H1 (cell line): ENCODE measurements around the gene MAGI3. TPM values are rescaled to one million over a fixed set of nuclear protein-coding genes. Genes with fewer than 3 reads are reported as not detected.

Experiments used
- CTCF ChIA-PET: fragments of 300-600 bp; sonication (Branson Sonifier 250); formaldehyde crosslinking; loops from one replicate; lab custom pipeline; 2021; ENCODE audit not compliant: partially characterized antibody; lab: Charles Lee
- POLR2A ChIA-PET: fragments of 300-600 bp; sonication (Branson Sonifier 250); formaldehyde crosslinking; loops from one replicate; lab custom pipeline; 2021; ENCODE audit warnings: inconsistent platforms; ENCODE audit not compliant: partially characterized antibody; lab: Charles Lee
- DNase-seq, 2 experiments: peaks; one replicate each; pipeline versions ENCODE4 v3.0.0 to v3.0.0-alpha.2; 2010 to 2022; ENCODE audit warnings: low spot score in 2 of 2, low read depth in 1 of 2, mixed read lengths in 1 of 2
- FAIRE-seq: peaks from 2 replicates; lab custom pipeline; 2011; peaks lifted over from hg19 to GRCh38; lab: Jason Lieb, UNC
- H2AFZ ChIP-seq: 2 replicates; pipeline ENCODE4 v1.8.1; 2012; ENCODE audit warnings: low read length, inconsistent platforms
- H2AK5ac ChIP-seq: 2 replicates; pipeline ENCODE4 v1.6.1; 2013; ENCODE audit warnings: low read depth, low read length
- H2BK120ac ChIP-seq: replicated peaks from 2 replicates; pipeline ENCODE3; 2013; ENCODE audit warnings: low read depth, low read length, inconsistent platforms
- H2BK12ac ChIP-seq: 2 replicates; pipeline ENCODE4 v1.6.1; 2013; ENCODE audit warnings: low read depth, low read length
- H2BK15ac ChIP-seq: 2 replicates; pipeline ENCODE4 v1.6.1; 2013; ENCODE audit warnings: low read length
- H2BK20ac ChIP-seq: 2 replicates; pipeline ENCODE4 v1.6.1; 2013; ENCODE audit warnings: low read length
- H2BK5ac ChIP-seq: 2 replicates; pipeline ENCODE4 v1.6.1; 2013; ENCODE audit warnings: low read depth, low read length
- H3K14ac ChIP-seq: 2 replicates; pipeline ENCODE4 v1.6.1; 2013; ENCODE audit warnings: inconsistent platforms; ENCODE audit not compliant: insufficient read length
- H3K18ac ChIP-seq: 2 replicates; pipeline ENCODE4 v1.6.1; 2013; ENCODE audit warnings: low read length; ENCODE audit errors: extremely low read depth
- H3K23ac ChIP-seq: 2 replicates; pipeline ENCODE4 v1.6.1; 2013; ENCODE audit warnings: inconsistent platforms; ENCODE audit not compliant: insufficient read length
- H3K23me2 ChIP-seq: 2 replicates; pipeline ENCODE4 v1.6.1; 2013; ENCODE audit warnings: low read depth, low read length
- H3K27ac ChIP-seq: 2 replicates; pipeline ENCODE4 v1.6.1; 2011; ENCODE audit warnings: low read depth, low read length, inconsistent platforms
- H3K27me3 ChIP-seq, 4 experiments: replicated peaks in 1 of 4; 1 replicate in 1 of 4; 2 replicates in 3 of 4; pipeline versions ENCODE4 v1.6.1 to v1.8.1; 2011 to 2013; ENCODE audit warnings: low read length in 3 of 4, mild to moderate bottlenecking in 3 of 4, inconsistent platforms in 2 of 4, mixed read lengths in 2 of 4, moderate library complexity in 1 of 4; ENCODE audit not compliant: control insufficient read depth in 3 of 4, insufficient read depth in 3 of 4; ENCODE audit errors: extremely low read depth in 1 of 4
- H3K36me3 ChIP-seq, 4 experiments: 2 replicates each; pipeline versions ENCODE4 v1.6.1 to v1.8.1; 2011 to 2013; ENCODE audit warnings: mild to moderate bottlenecking in 4 of 4, low read length in 3 of 4, moderate library complexity in 2 of 4, control low read depth in 1 of 4, inconsistent platforms in 1 of 4; ENCODE audit not compliant: insufficient read depth in 4 of 4, control insufficient read depth in 2 of 4
- H3K4ac ChIP-seq: replicated peaks from 2 replicates; pipeline ENCODE3; 2013; ENCODE audit warnings: low read length, low read depth, mixed read lengths, inconsistent platforms; ENCODE audit not compliant: insufficient read length
- H3K4me1 ChIP-seq, 4 experiments: replicated peaks in 1 of 4; 1 replicate in 1 of 4; 2 replicates in 3 of 4; pipeline versions ENCODE4 v1.6.1 to v1.8.1; 2011 to 2013; ENCODE audit warnings: low read length in 3 of 4, inconsistent platforms in 2 of 4, mixed read lengths in 1 of 4; ENCODE audit not compliant: insufficient read depth in 4 of 4, control insufficient read depth in 3 of 4
- H3K4me2 ChIP-seq, 2 experiments: 2 replicates each; pipeline versions ENCODE4 v1.6.1 to v1.8.1; 2011 to 2013; ENCODE audit warnings: low read depth in 2 of 2, low read length in 2 of 2, control low read depth in 1 of 2, inconsistent platforms in 1 of 2, mild to moderate bottlenecking in 1 of 2; ENCODE audit not compliant: insufficient read depth in 1 of 2
- H3K4me3 ChIP-seq, 4 experiments: fragments of 200-600, 300-600 bp in 1 of 4; sonication (generic), shearing (Covaris generic), sonication (Bioruptor Twin) in 1 of 4; 2 replicates each; pipeline versions ENCODE4 v1.5.1 to v1.8.1; 2011 to 2016; ENCODE audit warnings: low read length in 4 of 4, low read depth in 3 of 4, control low read depth in 2 of 4, inconsistent platforms in 2 of 4, mild to moderate bottlenecking in 2 of 4, mixed read lengths in 1 of 4, moderate library complexity in 1 of 4; ENCODE audit not compliant: insufficient read depth in 2 of 4; ENCODE audit errors: extremely low read depth in 1 of 4
- H3K56ac ChIP-seq: replicated peaks from 2 replicates; pipeline ENCODE3; 2013; ENCODE audit warnings: low read depth, mild to moderate bottlenecking, mixed read lengths, low read length, inconsistent platforms; ENCODE audit not compliant: insufficient read length
- H3K79me1 ChIP-seq: 2 replicates; pipeline ENCODE4 v1.6.1; 2013; ENCODE audit warnings: low read depth, low read length, control low read depth
- H3K79me2 ChIP-seq, 2 experiments: 2 replicates each; pipeline versions ENCODE4 v1.6.1 to v1.8.1; 2012 to 2013; ENCODE audit warnings: low read length in 2 of 2, mild to moderate bottlenecking in 2 of 2, inconsistent platforms in 1 of 2; ENCODE audit not compliant: insufficient read depth in 2 of 2, control insufficient read depth in 1 of 2
- H3K9ac ChIP-seq, 4 experiments: replicated peaks in 1 of 4; 1 replicate in 1 of 4; 2 replicates in 3 of 4; pipeline versions ENCODE4 v1.6.1 to v1.8.1; 2011 to 2013; ENCODE audit warnings: low read depth in 3 of 4, low read length in 3 of 4, control low read depth in 2 of 4, mild to moderate bottlenecking in 2 of 4, moderate library complexity in 2 of 4, inconsistent platforms in 1 of 4; ENCODE audit errors: extremely low read depth in 1 of 4
- H3K9me3 ChIP-seq, 2 experiments: 2 replicates each; pipeline versions ENCODE4 v1.6.1 to v1.8.1; 2012 to 2013; ENCODE audit warnings: mild to moderate bottlenecking in 2 of 2, moderate library complexity in 2 of 2, control low read depth in 1 of 2, inconsistent platforms in 1 of 2, low read depth in 1 of 2, low read length in 1 of 2, mixed read lengths in 1 of 2; ENCODE audit not compliant: insufficient read depth in 2 of 2
- H4K20me1 ChIP-seq, 2 experiments: replicated peaks in 1 of 2; 2 replicates each; pipeline versions ENCODE3 to v1.8.1; 2011 to 2013; ENCODE audit warnings: inconsistent platforms in 2 of 2, low read length in 2 of 2, mild to moderate bottlenecking in 1 of 2; ENCODE audit not compliant: insufficient read depth in 2 of 2, control insufficient read depth in 1 of 2
- H4K5ac ChIP-seq: 2 replicates; pipeline ENCODE4 v1.6.1; 2013; ENCODE audit warnings: low read length, low read depth, mixed read lengths, inconsistent platforms; ENCODE audit not compliant: insufficient read length
- H4K8ac ChIP-seq: 2 replicates; pipeline ENCODE4 v1.8.0; 2013; ENCODE audit warnings: mild to moderate bottlenecking, moderate library complexity, low read length, inconsistent platforms; ENCODE audit not compliant: insufficient read depth; ENCODE audit errors: extremely low read depth
- H4K91ac ChIP-seq: replicated peaks from 2 replicates; pipeline ENCODE3; 2013; ENCODE audit warnings: low read length, mixed read lengths, inconsistent platforms; ENCODE audit not compliant: insufficient read length
- BRCA1 ChIP-seq: IDR thresholded peaks from 2 replicates; pipeline ENCODE4 v1.6.1; 2012; ENCODE audit warnings: low read depth, low read length, improper control_type of control experiment
- CBX5 ChIP-seq: fragments of 300-800, 300-1000 bp; sonication (generic); IDR thresholded peaks from 2 replicates; pipeline ENCODE4 v1.7.1; 2016; ENCODE audit warnings: antibody characterized with exemption, low read length, low read depth
- CEBPB ChIP-seq: IDR thresholded peaks from 2 replicates; pipeline ENCODE4 v1.6.1; 2012; ENCODE audit warnings: low read depth, low read length
- EGR1 ChIP-seq: IDR thresholded peaks from 2 replicates; pipeline ENCODE4 v1.6.1; 2011; ENCODE audit warnings: low read depth, low read length, borderline replicate concordance
- FOSL1 ChIP-seq: IDR thresholded peaks from 2 replicates; pipeline ENCODE4 v1.6.1; 2011; ENCODE audit warnings: mild to moderate bottlenecking, low read depth, low read length, moderate library complexity; ENCODE audit not compliant: insufficient read depth
- JUN ChIP-seq: IDR thresholded peaks from 2 replicates; pipeline ENCODE4 v1.6.1; 2011; ENCODE audit warnings: low read depth, mild to moderate bottlenecking, improper control_type of control experiment, low read length
- JUND ChIP-seq: IDR thresholded peaks from 2 replicates; pipeline ENCODE4 v1.6.1; 2011; ENCODE audit warnings: mild to moderate bottlenecking, improper control_type of control experiment, low read length
- KDM4A ChIP-seq: IDR thresholded peaks from one replicate; pipeline ENCODE4 v1.7.1; 2012; ENCODE audit warnings: low read depth, mild to moderate bottlenecking, moderate library complexity, low read length, inconsistent platforms; ENCODE audit not compliant: severe bottlenecking
- KDM5A ChIP-seq: fragments of 200-600 bp; IDR thresholded peaks from 2 replicates; pipeline ENCODE4 v1.7.1; 2012; ENCODE audit warnings: mild to moderate bottlenecking, low read length, inconsistent platforms, mixed read lengths
- RBBP5 ChIP-seq: IDR thresholded peaks from 2 replicates; pipeline ENCODE4 v1.7.1; 2012; ENCODE audit warnings: low read depth, mild to moderate bottlenecking, inconsistent platforms, low read length, moderate library complexity, borderline replicate concordance
- SIRT6 ChIP-seq: IDR thresholded peaks from one replicate; pipeline ENCODE4 v1.7.1; 2012; ENCODE audit warnings: low read length, inconsistent platforms
- SIX5 ChIP-seq: IDR thresholded peaks from 2 replicates; pipeline ENCODE4 v1.6.1; 2011; ENCODE audit warnings: mild to moderate bottlenecking, low read depth, low read length
- TAF7 ChIP-seq: optimal IDR thresholded peaks from 2 replicates; pipeline ENCODE3; 2011; ENCODE audit warnings: low read depth, mild to moderate bottlenecking, inconsistent platforms, low read length, moderate library complexity, borderline replicate concordance
- YY1 ChIP-seq: IDR thresholded peaks from 2 replicates; pipeline ENCODE4 v1.6.1; 2011; ENCODE audit warnings: low read depth, mild to moderate bottlenecking, low read length
- ZNF274 ChIP-seq: IDR thresholded peaks from 2 replicates; pipeline ENCODE4 v1.7.0; 2012; ENCODE audit warnings: low read length, borderline replicate concordance; ENCODE audit errors: extremely low read depth
- WGBS, 2 experiments: shearing (Covaris generic) in 1 of 2; methylation state at CpG; one replicate each; pipeline versions ENCODE4 v1.1.6 to v1.1.7; 2013 to 2015; ENCODE audit warnings: low lambda C conversion rate in 2 of 2, mixed read lengths in 2 of 2, inconsistent platforms in 1 of 2, low coverage in 1 of 2, missing lambda C conversion rate in 1 of 2; ENCODE audit not compliant: insufficient replicate concordance in 2 of 2, insufficient coverage in 1 of 2, insufficient read length in 1 of 2; ENCODE audit errors: extremely low coverage in 1 of 2, missing lambda C conversion rate in 1 of 2; 5-methylcytosine and 5-hydroxymethylcytosine counted together
- polyA plus RNA-seq, 7 experiments: library from polyadenylated mRNA; depleted of rRNA in 3 of 7; stranded (reverse) in 5 of 7; unstranded in 2 of 7; fragments of >200 nt in 5 of 7; fragments of 200-250 nt in 2 of 7; gene quantifications; 1 replicate in 5 of 7; 2 replicates in 1 of 7; 4 replicates in 1 of 7; pipeline versions ENCODE4 v1.2.1 to v1.2.3, GENCODE V29; 2011 to 2013; ENCODE audit warnings: missing spikeins in 2 of 7, mixed read lengths in 2 of 7
- total RNA-seq: library from RNA; stranded (reverse); fragmentation: NEBNext Ultra II Directional; extraction: Animal tissue kit (Norgen Biotek cat#: 25700); gene quantifications from 2 replicates; pipeline ENCODE4 v1.2.1, GENCODE V29; 2021

The MAGI3 gene
- total and polyA plus RNA-seq, 2 of the 8 experiments (the other 6 are each of a cell fraction or from before 2014, with no cell fraction given) = 2.3 to 7.8 TPM

DNA sequence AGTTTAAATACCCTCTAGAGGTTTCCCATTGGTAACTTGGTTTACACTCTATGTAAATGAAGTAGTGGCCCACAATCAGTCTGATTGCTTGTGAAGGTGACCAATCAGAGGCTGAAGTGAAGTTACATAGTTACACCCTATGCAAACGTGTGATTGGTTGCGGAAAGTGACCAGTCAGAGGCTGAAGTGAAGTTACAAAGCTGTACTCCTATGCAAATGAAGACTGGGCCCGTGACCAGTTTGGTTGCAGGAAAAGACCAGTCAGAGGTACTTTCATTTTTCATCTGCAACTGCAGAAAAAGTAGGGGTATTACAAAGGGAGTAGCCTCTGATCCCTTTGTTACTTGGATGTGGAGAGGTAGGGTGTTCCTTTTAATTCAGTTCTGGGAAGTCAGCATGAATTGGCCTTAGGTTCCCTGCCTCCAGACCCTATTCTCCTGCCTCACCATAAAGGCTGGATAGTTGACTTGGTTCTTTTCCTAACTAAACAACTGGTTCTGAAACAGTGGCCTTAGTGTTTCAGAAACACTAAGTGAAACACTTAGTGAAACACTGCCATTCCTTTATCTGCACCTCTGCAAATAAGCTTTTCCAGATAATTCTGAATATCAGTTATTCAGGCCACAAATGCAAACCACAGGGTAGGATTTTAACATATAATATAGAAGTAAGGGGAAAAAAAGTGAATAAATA is 39.3 kb downstream of the MAGI3 start:
- no peak overlapping the region for H4K91ac ChIP-seq
- no peak overlapping the region for H4K5ac ChIP-seq
- H4K8ac ChIP-seq = no peak overlapping the region
- no peak overlapping the region for H2AK5ac ChIP-seq
- no peak overlapping the region for H3K27ac ChIP-seq
- FAIRE-seq = no peak
- no peaks in the 10 kb centered on the region for H4K20me1 ChIP-seq
- ChIA-PET POLR2A (no interaction called here), CTCF (interaction anchor here (1.7 kb wide), 1 partner anchor 210 kb away, joined by 5 read pairs; no protein-coding TSS in a partner anchor)
- H2BK120ac ChIP-seq = no peak overlapping the region
- H2AFZ ChIP-seq = no peak overlapping the region
- H3K4me1 ChIP-seq = no peaks in the 10 kb centered on the region
- H3K27me3 ChIP-seq = no peaks in the 10 kb centered on the region
- no peak overlapping the region for H3K18ac ChIP-seq
- no peaks in the 10 kb centered on the region for H3K79me2 ChIP-seq
- H2BK20ac ChIP-seq = no peak overlapping the region
- H3K23me2 ChIP-seq = no peaks in the 10 kb centered on the region
- H3K4ac ChIP-seq = no peak overlapping the region
- DNase-seq = no peak
- no peak overlapping the region for H3K4me3 ChIP-seq
- no peak overlapping the region for H3K14ac ChIP-seq
- H3K23ac ChIP-seq = no peak overlapping the region
- no peak overlapping the region for H2BK12ac ChIP-seq
- no peaks in the 10 kb centered on the region for H3K79me1 ChIP-seq
- no peak overlapping the region for H2BK15ac ChIP-seq
- 91% methylated on average over 3 of the region's 3 CpGs; no CpG with 5 or more reads in 1 of the 2 experiments for WGBS, 2 experiments
- no peak overlapping the region for H3K56ac ChIP-seq
- no peak overlapping the region for H2BK5ac ChIP-seq
- H3K9me3 ChIP-seq = no peaks in the 10 kb centered on the region
- H3K9ac ChIP-seq = no peak overlapping the region
- no peak overlapping the region for H3K4me2 ChIP-seq
- H3K36me3 ChIP-seq = no peaks in the 10 kb centered on the region
- TF ChIP-seq YY1 (no peak), CBX5 (no peak), KDM4A (no peak), EGR1 (no peak), BRCA1 (no peak), SIRT6 (no peak), FOSL1 (no peak), SIX5 (no peak), KDM5A (no peak), TAF7 (no peak), CEBPB (no peak), RBBP5 (no peak), JUND (no peak), JUN (no peak), ZNF274 (no peak)
